Right renal cortex interstitium (tissue), 3 donors: Measurements from ENCODE around the gene SPPL3. TPM values are rescaled to one million over a fixed set of nuclear protein-coding genes. Genes with fewer than 3 reads are reported as not detected.
"Not testable (repeated sequence)": the region's sequence is repeated elsewhere in the genome, so short reads cannot be mapped to it uniquely, and the experiment has no call there.

Experiments used
- DNase-seq, 3 donors: peaks; one replicate each; pipeline ENCODE4 v3.0.0-alpha.2; 2013; ENCODE audit warnings: low read depth in 3 of 3, low spot score in 2 of 3
- polyA plus RNA-seq, 3 donors: library from polyadenylated mRNA; unstranded; fragments of 120-200 nt; gene quantifications; one replicate each; pipeline ENCODE4 v1.2.1, GENCODE V29; 2013; ENCODE audit not compliant: insufficient read length in 3 of 3

SPPL3 gene, protein sequence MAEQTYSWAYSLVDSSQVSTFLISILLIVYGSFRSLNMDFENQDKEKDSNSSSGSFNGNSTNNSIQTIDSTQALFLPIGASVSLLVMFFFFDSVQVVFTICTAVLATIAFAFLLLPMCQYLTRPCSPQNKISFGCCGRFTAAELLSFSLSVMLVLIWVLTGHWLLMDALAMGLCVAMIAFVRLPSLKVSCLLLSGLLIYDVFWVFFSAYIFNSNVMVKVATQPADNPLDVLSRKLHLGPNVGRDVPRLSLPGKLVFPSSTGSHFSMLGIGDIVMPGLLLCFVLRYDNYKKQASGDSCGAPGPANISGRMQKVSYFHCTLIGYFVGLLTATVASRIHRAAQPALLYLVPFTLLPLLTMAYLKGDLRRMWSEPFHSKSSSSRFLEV
- polyA plus RNA-seq, result 10 to 100 TPM; 85.2 to 87.3 (median 85.6) TPM

DNA sequence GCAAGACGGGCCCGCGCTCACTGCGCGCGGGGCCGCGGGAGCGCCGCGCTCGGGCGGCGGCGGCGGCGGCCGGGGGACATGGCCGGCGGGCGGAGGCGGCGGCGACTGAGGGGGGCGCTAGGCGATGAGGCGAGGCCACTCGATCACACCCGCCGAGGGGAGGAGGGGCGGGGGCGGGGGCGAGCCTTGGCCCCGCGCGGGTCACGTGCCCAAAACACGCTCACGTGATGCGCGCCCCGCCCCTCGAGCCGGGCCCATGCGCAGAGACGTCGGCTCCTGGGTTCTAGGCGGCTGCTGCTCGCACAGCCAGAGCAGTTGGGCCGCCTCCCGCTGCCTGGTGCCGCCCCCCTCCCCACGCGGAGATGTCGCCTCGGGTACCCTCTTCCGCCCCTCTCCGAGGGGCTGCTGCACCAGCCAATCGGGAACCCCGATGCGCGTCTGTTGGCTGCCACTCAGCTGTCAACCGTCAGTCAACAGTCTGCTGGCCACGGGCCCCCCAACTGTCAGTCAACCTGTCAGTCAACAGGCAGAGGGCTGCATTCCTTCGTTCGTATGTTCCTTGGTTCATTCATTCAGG is at the start of gene SPPL3:
TSS of gene SPPL3 (minus strand) at position 162 of the 577 bp plus-strand sequence. CDS start 491 bp downstream, outside the sequence.
- DNase-seq, result peak; percentile 56 to 84 (median 72)

DNA sequence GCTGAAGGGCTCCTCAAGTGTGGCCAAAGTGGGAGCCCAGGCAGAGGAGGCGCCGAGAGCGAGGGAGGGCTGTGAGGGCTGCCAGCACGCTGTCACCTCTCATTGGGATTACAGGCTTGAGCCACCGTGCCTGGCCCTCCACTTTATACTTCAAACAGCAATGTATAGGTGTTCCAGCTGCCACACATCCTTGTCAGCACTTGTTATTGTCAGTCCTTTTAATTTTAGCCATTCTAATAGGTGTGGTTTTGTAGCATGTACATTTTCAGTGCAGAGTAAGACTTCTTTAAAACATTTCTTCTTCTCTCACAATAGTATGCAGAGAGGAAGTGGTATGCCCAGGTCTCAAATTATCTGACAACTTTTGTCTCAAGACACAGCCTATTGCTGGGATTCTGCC is 46.6 kb upstream of the SPPL3 start:
- DNase-seq, result no peak

DNA sequence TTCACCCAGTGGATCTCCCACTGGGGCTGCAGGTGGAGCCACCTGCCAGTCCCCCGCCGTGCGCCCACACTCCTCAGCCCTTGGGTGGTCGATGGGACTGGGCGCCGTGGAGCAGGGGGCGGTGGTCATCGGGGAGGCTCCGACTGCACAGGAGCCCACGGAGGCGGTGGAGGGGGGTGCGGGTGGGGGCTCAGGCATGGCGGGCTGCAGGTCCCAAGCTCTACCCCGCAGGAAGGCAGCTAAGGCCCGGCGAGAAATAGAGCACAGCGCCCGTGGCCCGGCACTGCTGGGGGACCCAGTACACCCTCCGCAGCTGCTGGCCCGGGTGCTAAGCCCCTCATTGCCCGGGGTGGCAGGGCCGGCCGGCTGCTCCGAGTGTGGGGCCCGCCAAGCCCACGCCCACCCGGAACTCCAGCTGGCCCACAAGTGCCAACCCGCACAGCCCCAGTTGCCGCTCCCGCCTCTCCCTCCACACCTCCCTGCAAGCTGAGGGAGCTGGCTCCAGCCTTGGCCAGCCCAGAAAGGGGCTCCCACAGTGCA is 46.2 kb upstream of the SPPL3 start:
- DNase-seq, result not testable (repeated sequence)

DNA sequence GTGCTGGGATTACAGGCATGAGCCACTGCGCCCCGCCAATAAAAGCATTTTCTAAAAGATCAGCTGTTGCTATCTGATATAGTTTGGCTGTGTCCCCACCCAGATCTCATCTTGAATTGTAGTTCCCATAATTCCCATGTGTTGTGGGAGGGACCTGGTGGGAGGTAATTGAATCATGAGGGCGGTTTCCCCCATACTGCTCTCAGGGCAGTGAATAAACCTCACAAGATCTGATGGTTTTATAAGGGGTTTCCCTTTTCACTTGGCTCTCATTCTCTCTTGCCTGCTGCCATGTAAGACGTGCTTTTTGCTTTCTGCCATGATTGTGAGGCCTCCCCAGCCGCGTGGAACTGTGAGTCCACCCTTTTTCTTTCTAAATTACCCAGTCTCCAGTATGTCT is 41.4 kb upstream of the SPPL3 start:
- DNase-seq, result not testable (repeated sequence)

DNA sequence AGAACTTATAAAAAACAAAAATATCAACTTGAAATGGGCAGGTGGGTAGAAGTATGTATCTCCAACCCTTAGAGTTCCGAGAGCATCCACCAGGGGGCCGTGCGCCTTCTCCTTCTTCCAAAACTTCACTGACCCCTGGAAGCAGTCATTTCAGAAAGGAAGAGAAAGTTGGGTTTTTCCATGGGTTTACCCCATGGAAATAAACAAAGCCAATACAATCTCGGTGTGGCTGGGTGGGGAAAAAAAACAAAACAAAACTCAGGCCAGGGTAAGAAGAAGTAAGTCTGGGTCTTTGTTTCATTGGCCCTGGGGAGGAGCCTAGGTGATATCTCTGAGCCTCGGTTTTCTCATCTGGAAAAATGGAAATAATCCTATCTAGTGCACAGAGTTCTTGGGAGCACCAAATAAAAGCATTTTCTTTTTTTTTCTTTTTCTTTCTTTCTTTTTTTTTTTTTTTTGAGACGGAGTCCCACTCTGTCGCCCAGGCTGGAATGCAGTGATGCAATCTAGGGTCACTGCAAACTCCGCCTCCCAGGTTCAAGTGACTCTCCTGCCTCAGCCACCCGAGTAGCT is 40.6 kb upstream of the SPPL3 start:
- DNase-seq, result no peak

DNA sequence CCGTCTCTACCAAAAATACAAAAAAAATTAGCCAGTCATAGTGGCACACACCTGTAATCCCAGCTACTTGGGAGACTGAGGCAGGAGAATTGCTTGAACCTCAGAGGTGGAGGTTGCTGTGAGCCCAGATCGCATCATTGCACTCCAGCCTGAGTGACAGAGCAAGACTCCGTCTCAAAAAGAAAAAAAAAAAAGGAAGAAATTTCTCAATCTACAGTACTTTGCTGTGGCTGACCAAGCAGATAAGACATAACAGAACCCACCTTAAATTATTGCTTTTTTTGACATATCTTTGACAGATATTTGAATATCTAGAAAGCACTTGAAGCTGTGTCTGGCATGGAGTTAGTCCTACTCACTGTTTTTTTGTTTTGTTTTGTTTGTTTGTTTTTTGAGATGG is 39.3 kb upstream of the SPPL3 start:
- no peak for DNase-seq

DNA sequence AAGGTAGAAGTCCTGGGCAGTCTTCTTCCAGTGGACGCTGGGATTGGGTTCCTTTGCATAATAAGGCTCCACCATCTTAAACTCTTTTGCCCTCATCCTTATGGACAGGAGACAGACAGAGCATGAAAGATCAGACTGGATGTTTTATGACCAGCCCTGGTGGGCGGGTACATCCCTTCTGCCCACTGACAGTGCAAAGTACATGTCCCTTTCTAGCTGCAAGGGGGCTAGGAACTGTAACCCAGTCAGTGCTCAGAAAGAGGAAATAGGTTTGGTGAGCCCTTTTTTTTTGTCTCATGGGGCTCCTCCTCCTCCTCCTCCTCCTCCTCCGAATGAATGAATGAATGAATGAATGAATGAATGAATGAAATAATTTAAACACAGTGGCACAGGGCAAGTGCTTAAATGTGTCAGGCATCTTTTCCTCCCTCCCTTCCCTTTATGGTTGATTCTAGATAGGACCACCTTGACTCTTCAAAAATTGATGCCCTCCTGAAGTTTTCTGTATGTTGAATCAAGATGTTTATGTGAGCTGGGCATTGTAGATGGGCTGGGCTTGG is 37.8 kb upstream of the SPPL3 start:
- DNase-seq, result no peak

DNA sequence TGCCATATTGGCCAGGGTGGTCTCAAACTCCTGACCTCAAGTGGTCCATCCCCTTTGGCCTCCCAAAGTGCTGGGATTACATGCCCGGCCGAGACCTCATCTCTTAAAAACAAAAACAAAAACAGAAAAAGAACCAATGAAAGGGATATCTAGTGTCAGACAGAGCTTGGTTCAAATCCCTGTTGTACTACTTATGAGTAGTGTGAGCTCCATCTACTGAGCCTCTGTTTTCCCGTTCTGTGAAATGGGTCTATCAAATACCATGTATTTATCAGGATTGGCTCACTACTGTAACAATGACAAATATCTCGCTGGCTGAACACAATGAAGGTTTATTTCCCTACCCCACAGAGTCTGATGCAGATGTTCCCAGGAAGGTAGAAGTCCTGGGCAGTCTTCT is 37.3 kb upstream of the SPPL3 start:
- DNase-seq, result no peak

DNA sequence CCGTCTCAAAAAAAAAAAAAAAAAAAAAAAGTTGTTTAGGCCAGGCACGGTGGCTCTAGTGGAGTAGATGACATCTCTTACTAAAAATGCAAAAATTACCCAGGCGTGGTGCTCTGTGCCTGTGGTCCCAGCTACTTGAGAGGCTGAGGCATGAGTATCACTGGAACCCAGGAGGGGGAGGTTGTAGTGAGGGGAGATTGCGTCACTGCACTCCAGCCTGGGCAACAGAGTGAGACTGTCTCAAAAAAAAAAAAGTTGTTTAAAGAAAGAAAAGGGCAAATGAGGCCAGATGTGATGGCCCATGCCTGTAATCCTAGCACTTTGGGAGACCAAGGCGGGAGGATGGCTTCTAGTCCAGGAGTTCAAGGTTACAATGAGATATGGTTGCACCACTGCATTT is 36.6 kb upstream of the SPPL3 start:
- no peak for DNase-seq

DNA sequence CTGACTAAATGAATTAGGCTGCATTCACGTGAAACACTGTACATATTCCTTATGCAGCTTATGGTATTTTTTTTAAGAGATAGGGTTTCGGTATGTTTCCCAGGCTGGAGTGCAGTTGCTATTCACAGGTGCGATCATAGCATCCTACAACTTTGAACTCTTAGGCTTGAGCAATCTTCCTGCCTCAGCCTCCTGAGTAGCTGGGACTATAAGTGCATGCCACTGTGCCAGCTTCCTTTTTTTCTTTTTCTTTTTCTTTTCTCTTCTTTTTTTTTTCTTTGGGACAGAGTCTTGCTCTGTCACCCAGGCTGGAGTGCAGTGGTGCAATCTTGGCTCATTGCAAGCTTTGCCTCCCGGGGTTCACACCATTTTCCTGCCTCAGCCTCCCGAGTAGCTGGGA is 35.8 kb upstream of the SPPL3 start:
- DNase-seq, result no peak

DNA sequence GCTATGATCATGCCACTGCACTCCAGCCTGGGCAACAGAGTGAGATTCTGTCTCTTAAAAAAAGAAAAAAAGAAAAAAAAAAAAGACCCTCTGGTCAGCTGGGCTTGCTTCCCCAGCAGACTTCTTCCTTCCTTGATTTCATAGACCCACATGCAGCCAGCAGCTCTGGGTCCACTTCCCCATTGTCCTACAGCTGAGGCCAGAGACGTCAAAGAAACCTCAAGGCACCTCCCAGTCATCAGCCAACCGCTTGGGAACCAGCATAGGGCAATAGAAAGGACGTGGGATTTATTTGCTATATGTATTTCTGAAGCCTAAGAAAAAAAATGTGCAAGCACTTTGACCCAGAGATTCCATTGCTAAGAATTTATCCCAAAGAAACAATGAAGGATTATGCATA is 35.4 kb upstream of the SPPL3 start:
- DNase-seq, result no peak

DNA sequence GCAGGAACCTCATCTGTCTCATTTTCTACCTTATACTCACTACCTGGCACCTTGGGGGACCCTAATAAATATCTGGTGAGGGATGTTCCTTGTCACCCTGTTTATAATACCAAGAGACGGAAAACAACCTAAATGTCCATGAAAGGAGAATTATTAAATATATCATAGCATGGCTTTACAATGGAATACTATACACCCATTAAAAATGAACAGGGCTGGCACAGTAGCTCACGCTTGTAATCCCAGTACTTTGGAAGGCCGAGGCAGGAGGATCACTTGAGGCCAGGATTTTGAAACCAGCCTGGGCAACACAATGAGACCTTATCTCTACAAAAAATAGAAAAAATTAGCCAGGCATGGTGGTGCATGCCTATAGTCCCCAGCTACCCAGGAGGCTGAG is 34.3 kb upstream of the SPPL3 start:
- no peak for DNase-seq

DNA sequence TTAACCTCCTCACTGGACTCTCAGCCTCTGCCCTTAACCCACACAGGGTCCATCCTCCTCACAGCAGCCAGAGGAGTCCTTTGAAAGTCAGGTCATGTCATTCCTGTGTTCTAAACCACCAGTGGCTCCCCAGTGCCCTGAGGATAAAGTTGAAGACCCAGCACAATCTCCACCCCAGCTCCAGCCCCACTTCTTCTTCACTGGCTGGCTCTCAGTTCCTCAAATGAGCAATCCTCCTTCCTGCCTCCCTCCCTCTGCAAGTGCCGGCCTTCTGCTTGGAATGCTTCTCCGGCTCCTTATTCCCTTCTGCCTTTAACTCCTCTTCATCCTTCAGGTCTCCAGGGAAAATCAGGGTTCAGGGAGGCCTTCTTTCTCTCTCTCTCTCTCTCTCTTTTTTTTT is 32.0 kb upstream of the SPPL3 start:
- no peak for DNase-seq

DNA sequence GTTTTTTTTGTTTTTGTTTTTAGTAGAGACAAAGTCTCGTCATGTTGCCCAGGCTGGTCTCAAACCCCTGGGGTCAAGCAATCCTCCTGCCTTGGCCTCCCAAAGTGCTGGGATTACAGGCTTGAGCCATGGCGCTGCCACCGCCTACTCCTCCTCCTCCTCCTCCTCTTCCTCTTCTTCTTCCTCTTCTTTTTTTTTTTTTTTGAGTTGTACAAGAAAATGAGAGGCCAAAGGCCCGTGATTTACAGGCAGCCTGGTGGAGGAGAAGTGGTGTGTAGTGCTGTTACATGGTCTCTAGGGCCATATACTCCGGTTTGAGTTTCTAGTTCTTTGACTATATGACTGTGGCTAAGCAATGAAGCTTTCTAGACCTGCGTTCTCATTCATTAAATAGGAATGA is 29.6 kb upstream of the SPPL3 start:
- DNase-seq, result no peak

DNA sequence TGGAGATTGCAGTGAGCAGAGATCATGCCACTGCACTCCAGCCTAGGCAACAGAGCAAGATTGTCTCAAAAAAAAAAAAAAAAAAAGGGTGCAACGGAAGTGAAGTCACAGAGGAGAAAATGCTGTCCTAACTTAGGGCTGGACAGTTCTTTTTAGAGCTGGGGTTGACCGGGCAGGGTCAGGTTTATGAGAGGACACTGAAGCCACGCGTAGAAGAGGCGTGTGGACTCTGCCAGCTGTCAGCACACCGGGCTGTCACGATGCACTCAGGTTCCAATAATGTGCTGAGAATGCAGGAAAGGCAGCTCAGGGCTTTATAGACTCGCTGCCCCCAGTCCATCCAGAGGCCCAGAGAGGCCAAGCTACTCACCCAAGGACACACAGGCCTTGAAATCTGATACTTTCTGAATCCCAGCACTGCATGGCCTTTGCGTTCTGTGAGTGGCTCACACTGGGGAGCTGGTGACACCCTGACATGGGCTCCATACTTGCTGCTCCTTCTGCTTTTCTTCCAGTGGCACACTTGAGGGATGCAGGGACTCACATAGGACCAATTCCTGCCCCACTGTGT is 28.9 kb upstream of the SPPL3 start:
- DNase-seq, result no peak

DNA sequence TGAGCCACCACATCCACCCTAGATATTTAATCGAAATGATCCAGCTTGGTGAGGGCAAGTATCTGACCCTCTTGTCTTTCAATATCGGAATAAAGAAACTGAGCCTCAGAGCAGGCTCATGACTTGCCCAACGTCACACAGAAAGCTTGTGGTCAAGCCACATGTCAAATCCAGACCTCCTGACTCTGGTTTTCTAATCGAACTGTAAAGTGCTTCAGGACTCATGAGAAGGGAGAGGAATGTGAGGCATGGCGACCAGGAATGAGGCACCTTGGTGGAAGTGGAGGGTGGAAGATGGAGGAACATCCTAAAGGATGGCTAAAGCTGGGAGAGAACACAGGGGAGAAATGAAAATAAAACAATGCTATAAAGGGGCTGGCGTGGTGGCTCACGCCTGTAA is 27.9 kb upstream of the SPPL3 start:
- DNase-seq, result no peak

DNA sequence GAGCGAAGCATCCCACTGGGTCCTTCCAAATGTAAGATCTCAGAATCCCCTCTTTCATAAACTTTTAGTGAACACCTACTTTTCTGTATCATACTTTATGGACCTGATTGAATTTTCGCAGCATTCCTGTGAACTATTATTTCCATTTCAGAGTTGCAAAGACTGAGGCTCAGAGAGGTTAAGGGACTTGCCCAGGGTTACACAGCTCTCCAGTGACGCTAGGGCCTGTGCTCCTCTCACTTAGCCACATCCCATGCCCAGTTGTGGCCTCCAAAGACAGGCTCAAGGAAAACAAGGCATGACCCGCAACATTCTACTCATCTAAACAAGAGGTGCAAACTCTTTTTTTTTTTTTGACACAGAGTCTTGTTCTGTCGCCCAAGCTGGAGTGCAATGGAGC is 25.9 kb upstream of the SPPL3 start:
- DNase-seq, result no peak

DNA sequence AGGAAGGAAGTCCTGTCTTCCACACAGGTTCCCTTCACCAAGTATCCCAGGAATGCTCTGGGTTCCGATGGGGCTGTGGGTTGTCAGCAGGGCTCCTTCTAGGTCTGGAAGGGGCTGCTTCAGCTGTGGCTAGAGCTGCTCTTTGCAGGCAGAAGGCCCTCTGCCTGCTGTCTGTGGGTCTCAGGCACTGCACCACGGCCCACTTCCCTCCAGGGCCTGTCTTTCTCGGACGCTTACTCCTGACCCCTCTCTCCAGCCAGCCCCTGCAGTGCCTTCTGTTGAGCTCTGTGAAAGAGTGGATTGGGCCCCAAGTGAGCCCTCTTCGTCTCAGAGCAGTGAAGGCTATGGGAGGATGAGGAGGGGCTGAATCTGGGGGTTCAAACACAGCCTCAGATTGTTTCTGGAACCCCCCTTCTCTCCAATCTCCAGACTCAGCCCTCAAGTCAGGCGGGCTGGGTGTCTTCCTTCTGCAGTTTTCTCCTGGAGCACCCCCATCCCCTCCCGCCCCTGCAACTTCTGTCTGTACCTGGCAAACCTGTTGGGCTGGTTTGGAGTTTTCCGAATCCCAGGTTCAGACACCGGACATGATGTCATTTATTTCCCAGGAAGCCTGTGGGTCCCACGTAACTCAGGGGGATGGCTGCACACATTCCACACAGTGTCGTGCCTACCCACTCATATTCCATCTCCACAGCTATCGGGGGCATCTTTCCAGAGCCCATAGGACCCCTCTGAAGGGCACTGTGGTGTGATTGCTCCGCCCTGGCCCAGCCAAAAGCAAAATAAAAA is 24.9 kb upstream of the SPPL3 start:
- peak in 2 of 3 donors; percentile 40 to 41 for DNase-seq

DNA sequence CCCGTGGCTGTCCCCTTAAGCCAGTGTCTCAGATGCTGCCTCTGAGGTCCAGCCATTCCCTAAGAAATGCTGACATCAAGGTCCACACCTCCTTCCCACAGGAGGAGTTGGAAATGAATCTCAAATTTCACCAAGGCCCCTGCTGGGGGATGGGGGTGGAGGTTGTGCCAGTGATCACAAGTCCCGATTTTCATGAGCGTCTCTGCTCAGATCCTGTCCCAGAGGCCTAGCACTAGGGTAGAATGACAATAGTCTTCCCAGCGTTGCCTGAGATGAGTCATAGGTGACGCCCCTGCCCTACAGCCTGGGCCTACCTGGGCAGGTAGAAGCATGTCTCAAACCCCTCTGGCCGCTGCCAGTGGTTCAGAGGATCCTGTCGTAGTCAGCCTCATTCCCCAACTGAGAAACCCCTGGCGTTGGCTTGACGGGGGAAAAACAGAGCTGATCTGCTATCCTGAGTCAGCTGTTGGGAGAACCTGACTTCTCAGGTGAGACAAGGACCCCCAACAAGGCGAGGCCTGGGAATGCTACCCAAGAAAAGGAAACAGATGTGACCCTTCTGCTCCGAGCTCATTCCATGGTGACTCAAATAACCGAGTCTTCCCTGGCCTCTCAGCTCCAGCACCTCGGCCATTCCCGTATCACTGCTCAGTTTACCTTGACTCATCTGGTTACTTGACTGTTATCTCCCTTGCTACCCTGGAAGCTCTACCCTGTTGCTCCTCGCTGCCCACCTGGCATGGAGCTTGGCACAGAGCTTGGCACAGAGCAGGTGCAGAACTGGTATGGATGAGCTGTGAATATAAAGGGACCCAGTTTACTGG is 21.8 kb upstream of the SPPL3 start:
- DNase-seq, result no peak

DNA sequence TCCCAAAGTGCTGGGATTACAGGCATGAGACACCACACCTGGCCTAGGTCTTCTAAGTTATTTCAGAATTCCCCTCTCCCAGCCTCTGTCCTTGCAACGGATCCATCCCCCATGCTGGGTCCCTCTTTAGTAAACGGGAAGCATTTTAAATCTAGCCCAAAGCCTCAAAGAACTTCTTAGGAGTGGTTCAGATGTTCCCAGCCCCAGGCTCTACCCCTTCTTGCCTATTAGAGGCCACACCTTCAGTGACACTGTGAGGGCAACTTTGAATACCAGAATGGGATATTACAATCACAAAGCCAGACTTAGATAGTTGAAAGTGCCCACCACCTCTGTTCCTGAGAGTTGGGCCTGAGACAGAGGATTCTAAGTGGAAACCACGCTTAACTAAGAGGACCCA is 18.1 kb upstream of the SPPL3 start:
- no peak for DNase-seq
